Activated naive CD4-positive, alpha-beta T cell treated with anti-CD3 and anti-CD28 coated beads, Interleukin-2, amount 50 U/mL, for 16 hours (primary cell): Measurements from ENCODE around the gene GUCY2F.

ENCODE experiments used
- DNase-seq: peaks from one replicate; pipeline ENCODE4 v3.0.0-alpha.2; 2020

GUCY2F gene

DNA sequence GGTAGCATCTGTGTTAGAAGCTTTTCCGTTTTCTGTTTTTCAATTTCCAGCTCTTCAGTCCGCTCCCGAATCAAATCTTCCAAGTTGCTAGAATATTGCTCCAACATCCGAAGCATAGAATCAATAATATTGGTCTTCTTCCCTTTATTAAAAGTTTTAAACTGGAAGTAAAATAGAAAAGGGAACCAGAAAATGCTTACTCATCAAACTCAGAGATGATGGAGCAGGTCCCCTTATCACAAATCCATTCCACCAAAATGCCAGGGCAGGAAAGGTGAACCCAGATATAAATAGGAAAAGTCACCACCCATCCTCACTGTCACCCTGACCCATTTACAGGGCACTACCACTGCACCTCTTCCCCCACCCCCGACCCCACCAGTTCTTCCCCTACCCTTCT is 89.0 kb downstream of the GUCY2F start:
- DNase-seq = no peak

DNA sequence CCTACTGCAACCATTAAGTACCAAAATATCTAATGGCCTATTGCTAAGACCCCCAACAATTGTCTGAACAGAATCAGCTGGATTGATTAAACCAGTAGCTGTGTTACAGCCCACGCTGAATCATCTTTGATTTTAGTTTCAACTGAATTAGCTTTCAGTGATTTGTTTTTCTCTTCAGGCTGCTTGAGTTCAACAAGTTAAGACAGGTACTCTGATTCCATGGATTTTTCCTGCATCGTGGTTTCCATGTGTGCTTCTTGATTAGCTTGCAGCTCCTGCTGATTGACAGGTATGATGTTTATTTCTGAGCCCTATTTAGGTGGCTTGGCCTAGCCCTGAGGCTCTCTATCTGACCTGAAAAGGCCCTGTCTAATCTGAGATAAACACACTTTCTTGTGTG is 91.3 kb downstream of the GUCY2F start:
- no peak for DNase-seq

DNA sequence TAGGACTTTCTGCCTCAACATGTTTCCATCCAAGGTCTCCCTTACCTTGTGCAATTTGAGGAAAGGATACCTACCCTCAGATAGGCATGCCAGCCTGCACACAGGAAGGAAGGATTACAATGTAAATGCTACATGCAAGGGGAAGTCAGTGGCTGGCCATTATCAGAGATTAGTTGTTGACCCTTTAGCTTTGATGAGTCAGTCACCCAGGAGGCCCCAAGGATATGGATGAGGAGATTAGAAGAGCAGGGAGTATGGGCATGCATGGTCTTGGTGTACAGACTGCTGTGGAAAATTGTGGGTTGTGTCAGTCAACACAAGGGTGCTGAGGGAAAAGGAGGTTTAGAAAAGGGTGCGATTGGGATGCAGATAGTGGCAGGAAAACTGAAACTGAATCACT is 92.0 kb downstream of the GUCY2F start:
- no peak for DNase-seq

DNA sequence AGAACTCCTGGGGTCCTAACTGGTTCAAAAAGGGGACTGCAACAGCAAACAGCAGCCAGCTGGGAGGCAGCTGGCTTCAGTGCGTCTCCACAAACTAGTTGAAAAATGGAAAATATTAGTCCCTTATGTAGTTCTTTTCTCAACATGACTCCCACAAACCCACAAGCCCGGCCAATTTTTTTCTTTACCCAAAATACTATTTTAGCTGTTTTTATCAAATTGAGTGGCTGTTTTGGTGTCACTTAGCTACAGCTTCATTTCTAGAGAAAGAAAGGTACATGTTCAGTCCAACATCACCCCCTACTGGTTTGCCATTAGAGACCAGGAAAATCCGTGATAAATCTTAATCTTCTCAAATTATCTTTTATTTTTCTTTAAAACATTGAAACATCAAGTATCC is 97.2 kb downstream of the GUCY2F start:
- no peak for DNase-seq

DNA sequence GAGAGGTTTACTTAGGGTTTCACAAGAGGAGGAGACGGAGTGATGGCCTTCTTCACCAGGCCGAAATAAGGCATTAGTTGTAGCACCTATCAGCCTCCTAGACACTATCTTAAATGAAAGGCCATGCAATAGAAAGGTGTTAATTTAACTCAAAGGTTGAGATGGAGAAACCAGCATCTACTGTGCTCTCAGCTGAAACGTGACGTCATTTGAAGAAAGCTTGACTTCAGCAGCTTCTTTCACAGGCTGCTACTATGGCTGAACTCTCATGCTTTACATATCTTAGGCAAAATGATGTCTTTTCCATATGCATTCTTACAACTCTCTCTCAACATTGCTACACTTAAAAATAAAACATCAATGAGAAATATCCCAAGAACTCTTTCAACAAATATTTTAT is 99.6 kb downstream of the GUCY2F start:
- DNase-seq = no peak

DNA sequence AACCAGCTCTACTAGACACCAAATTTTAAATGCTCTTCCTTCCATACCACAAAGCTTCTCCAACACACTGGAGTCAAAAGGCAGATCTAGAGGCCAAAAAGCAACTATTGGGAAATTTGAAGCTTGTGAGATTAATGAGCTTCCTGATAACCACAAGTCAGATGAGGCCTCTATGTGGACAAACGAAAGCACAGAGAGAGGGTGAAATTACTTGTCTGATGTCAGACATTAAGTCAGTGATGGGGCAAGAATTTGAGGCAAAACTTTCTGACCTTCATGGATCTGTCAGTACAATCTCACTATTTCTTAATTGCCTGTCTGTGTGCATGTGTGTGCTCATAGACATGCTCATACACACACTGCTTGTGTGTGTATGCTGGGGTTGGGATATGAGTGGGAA is 103.6 kb downstream of the GUCY2F start:
- DNase-seq = no peak

DNA sequence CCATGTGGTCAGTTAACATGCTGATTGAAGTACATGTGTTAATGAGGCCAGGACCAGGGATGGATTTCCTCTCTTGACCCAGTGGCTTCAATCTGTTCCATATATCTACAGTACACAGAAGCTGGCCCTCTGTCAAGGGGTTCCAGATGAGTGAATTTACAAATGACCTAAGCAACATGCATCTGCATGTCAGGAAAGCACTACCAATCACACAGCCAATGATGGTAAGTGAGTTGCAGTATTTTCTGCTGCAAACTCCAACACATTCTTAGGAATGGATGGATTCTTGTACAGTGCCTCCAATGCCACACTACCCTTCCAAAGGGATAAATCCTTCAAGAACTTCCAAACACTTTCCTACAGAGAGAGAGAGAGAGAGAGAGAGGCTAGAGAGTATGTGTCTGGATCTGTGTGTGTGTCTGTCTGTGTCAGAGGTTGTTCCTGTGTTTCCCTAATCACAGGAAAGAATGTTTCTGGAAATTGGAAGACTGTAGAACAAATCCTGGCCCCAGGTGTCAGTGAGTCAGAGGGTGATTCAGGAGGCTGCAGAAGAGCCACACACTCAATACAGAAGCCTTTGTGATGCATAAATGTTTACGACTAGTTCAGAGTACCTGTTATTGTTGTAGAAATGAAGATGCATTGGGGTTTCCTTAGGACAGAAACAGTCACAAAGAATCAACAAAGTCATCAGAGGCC is 107.5 kb downstream of the GUCY2F start:
- no peak for DNase-seq

DNA sequence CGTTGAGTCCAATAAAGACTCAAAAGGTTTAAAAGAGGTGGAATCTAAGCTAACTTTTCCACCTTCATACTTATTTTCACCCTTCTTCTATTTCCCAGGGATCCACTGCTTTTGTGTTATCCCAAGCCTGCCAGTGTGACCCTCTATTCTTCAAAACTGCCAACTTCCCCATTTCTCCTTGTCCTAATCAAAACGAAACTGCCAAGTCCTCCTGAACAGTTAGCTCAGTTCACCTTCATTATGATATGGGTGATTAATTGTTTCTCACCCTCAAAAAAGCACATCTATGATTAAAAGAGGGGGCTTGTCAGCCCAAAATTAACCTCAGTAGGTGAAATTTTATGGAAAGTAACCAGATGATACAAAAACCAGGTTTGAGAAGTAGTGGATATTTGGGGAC is 108.4 kb downstream of the GUCY2F start:
- no peak for DNase-seq

DNA sequence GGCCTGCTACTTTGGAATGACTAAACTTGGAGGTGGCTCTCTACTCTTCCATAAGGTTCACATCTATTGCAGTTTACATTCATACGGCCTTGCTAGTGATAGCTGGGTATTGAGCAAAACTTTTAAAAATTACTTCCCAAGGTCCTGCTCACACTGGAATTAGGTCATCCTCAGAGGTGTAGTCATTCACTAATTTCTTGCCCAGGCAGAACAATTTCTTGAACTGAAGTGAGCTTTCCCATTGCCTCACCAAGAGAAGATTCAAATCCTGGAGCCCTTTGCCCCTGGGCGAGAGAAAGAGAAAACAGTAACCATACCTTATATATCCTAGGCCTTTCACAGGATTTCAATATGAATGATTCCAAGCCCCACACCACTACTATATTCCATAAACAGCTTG is 109.2 kb downstream of the GUCY2F start:
- no peak for DNase-seq

DNA sequence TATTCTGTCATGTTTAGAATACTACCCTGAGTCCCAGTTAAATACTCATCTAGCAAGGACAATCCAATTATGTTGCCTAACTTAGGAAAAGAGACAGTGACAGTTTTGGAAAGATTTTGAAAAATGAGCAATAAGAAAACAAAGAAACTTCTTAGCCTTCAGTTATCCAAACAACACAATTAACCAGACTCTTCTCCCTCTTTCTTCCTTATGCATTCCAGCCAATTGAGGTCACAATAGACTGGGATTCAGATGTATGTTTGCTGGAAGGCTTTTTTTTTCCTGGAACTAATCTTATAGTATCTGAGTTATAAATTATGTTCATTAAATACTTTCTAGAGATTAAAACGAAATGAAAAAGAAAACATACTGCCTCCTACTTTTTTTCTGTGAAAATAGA is 109.6 kb downstream of the GUCY2F start:
- DNase-seq = no peak

DNA sequence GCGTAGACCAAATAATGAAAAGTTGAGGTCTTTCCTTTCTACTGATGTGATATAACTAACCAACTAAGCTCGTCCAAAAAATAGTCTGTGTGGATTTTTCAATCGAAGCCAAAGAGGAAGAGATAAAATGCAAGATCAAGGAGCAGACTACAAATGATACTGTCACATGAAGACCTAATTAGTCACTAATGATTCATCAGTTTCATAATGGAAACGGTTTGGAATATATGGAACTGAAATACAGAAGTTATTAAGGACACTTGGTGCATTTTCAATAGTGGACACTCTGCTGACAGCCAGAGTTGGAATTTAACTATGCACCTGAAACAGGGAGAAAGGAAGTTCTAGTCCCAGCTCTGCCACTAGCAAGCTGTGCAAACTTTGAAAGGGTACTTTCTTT is 119.8 kb downstream of the GUCY2F start:
- DNase-seq = no peak

DNA sequence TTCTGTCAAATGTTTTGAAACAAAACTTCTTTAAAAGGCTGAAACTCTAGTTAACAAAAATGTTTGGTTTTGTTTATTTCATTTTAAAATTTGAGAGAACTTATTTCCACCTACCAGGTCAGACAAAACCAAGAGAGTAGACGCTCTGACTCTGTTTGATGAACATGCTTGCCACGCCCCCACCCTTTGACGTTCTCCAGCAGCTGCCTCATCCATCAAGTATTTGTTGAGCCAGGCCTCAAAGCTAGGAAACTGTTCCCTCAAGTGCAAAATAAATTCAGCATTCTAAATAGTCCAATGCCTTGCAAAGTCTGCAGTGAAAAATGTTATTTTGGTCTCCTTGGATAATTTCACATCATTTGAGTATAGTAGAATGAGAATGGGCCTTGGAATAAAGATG is 121.6 kb downstream of the GUCY2F start:
- no peak for DNase-seq

DNA sequence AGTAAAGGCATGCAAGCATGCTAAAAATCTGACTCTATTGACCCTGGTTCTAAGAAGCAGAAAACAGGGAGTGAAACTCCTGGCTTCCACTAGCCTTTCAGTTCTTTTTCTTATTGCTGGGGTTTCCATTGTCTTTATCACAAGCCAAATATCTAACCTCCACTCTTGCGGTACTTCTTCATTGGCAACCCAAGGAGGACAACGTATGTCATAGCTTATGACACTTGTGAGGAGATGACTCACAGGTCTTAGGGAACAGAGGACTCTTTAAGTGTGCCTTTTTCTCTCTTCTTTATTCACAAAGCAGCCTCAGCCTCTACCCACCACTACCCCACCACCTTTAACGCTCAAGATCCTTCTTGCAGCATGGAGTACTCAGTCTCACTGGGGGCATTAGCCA is 124.2 kb downstream of the GUCY2F start:
- DNase-seq = no peak

DNA sequence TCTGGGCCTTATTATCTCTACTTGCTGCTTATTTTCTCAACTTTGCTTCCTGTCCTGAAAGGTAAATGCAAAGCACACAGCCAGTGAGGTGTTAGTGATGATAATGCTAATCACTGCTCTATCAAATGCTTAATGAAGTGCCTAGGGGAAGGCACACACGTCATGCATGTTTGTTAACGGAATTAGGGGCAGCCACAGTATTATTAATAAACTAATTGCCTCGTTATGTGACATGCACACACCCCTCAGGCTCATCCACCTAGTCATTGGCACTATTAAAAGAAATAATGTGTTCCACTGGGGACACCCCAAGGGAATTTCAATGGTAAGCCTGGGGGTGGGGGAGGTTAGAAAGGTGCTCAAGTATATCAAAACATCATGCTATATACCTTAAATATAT is 125.2 kb downstream of the GUCY2F start:
- DNase-seq = no peak

DNA sequence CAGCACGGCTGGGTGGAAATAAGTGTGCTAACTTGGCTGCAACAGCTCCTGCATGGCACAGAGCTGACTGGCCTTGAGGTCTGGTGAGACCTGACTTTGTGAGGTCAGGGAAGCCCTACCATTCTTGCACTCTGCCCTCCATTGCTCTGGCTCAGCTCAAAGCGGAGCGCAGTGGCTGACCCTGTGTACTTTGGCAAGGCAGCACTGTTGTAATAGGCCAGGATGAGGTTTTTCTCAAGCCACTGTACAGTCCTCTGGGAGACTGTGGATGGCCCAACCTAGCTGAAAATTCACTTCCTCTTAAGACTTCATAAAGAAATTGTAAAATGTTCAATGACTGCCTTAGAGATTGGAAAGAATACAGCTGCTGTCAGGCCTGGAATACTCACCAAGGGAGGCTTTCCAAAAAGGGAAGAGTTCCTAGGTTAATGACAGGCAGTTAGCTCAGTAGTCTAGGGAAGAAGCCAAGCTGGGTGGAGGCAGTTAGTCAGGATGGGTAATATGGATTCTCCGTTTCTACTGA is 129.8 kb downstream of the GUCY2F start:
- DNase-seq = no peak

DNA sequence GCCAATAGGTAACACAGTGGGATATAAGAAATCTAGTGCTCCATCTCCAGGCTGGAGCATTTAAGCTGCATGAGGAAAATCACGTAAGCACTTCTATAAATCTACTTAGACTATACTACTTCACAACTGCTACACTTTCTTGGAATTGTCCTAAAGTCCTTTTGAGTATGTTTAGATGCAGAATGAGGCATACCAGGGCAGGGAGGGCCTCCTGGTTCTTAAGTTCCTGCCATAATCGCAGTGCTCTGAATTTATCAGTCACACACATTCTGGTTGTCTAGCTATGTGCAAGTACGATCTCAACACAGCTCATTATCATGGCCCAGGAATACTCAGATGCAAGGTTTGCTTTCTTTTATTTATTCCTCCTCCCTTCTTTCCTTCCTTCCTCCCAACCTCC is 130.3 kb downstream of the GUCY2F start:
- DNase-seq = no peak

DNA sequence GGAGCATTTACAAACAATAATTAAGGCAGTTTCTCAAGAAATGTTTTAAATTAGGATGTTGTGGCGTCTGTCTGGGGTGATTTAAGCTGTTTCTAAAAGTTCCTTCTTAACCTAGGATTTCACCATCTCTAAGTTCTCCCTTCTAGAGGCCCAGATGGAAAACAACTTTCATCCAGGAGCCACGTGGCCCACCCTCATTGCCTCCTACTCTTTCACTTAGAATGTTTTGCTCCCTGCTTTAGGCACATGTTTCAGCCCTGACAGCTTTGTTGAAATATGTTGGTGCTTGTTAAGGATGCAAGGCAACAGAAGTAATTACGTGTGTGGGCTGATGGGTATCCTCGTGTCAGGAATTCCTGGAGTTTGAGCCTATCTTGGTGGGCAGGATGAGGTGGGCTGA is 131.3 kb downstream of the GUCY2F start:
- no peak for DNase-seq

DNA sequence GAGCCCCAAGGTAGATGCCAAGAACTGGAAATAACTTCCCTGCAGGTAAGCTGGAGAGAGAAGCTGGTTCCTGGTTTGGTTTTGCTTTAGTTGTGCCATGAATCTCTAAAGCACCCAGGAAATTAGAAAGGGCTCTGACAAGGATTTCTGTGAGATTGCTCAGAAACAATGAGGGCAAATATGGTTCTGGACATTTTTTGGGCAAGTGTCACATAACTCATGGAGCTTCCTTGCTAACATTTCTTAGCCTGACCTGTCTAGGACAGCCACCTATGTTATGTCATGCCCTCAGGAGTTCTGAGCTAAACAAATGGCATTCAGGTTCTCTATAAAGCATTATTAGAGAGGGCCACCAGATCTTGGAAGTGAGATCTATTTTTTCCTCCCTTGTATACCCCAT is 131.8 kb downstream of the GUCY2F start:
- no peak for DNase-seq

DNA sequence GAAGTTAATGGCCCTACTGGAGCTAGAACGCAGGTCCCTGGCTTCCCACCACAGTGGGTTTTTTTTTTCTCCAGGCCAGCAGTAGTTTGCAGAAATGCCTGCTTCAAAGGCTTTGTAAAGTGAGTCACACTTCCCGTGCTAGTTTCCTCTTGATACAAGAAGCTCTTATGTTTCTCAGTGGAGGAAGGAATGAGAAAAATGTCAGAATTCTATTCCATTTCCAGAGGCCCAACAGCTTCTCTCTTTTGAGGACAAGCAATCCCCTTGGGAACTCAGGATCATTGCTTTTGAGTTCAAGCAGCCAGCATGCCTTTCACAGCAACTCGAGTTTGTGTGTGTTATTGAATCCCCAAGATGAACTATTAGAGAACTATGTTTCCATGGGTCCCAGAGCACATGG is 134.3 kb downstream of the GUCY2F start:
- DNase-seq = no peak

DNA sequence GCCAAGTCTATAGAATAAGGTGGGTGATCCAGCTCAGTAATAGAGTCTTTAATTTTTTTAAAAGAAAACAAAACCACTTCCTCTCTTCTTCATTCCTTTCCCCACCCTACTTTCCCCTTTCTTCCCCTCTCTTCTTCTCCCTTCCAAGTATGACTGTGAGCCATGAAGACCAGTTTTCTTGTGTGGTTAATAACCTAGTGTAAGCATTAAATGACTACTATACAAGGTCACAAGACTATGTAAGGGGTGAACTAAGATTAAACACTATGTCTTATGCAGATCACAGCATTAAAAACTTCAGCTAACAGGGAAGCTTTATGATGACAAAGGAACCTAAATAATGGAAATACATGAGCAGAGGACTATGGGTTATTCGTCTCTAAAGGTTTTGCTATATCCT is 135.4 kb downstream of the GUCY2F start:
- no peak for DNase-seq

DNA sequence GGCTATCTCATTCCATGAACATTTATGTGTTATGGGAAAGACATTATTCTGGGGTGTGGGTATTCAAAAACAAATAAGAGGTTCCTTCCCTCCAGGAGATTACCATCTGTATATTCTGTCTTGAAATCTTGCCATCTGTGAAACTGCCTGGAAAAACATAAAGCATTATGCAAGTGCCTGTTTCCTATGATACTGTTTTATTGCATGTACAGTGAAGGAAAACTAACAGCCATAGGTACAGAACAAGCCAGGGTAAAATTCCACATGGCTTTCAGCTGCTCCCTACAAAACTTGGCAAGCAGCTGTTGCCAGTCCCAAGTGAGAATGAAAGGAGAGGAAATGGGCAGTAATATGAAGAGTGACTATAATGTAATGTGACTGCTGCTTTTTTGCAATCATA is 136.0 kb downstream of the GUCY2F start:
- DNase-seq = no peak

DNA sequence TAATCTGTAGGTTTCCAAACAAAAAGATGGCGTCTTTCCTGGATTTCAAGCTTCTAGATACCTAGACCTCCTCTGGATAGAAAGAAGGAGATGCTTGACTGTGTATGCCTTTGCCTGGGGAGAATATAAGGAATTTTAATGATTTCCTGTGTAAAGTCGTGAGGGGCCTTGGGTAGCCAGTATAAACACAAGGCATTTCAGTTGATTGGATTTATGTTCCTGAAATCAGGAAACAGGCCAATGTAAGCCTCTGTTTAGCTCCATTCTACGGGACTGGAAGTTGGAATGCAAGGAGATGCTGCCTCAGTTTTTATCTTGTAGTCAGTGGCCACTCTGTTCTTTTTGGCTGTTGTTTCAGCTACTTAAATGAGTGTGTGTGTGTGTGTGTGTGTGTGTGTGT is 137.2 kb downstream of the GUCY2F start:
- no peak for DNase-seq

DNA sequence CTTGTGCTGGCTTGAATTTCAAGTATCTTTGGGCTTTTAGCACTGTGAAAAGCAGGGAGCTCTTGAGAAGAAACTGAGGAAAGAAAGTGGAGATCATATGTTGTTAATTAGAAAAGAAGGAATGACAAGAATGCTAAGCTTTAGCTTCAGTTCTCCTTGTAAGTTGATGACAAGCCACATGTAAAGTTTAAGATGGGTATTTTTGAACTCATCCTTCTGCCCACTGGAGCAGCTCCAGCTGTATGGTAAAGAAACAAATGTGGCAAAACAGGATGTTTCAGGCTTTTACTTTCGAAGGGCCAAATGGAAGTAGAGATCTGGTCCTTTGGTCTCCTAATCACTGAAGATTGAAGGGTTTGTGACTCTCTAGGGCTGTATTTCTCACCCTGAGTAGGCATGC is 137.8 kb downstream of the GUCY2F start:
- DNase-seq = no peak

DNA sequence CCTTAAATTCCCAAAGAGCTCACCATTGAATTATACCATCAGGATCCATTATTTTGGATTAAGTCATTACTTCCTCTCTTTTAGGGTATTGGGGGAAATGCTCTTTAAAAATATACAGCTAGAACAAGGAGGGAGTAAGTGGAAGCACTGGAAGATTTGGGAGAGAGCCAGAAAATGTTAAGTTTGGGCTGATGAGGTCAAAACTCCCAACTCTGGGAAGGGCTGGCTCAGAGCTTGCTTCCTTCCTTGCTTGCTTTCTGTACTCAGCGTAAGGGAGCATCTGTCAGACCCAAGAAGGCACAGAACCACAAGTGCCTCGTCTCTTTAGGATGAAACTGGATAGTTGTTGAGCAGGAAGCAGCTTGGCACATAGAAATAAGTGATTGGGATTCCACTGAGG is 138.2 kb downstream of the GUCY2F start:
- DNase-seq = no peak

DNA sequence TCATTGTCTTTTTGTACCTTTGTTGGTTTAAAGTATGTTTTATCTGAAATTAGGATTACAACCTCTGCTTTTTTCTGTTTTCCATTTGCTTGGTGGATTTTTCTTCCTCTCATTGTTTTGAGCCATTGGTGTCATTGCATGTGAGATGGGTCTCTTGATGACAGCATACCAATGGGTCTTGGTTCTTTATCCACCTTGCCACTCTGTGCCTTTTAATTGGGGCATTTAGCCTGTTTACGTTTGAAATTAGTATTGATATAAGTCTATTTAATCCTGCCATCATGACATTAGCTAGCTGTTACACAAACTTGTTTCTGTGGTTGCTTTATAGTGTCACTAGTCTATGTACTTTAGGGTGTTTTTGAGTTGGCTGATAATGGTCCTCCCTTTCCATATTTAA is 145.7 kb downstream of the GUCY2F start:
- no peak for DNase-seq

DNA sequence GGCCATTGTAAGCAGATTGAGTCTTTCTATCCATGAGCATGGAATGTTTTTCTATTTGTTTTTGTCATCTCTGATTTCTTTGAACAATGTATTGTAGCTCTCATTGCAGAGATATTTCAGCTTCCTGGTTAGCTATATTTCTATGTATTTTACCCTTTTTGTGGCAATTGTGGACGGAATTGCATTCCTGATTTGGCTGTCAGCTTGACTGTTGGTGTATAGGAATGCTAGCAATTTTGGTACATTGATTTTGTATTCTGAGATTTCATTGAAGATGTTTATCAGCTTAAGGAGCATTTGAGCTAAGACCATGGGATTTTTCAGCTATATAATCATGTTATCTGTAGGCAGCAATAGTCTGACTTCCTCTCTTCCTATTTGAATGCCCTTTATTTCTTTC is 154.6 kb downstream of the GUCY2F start:
- no peak for DNase-seq
